ENCODE data around the gene ME3. TPM values are rescaled to one million over a fixed set of nuclear protein-coding genes. Genes with fewer than 3 reads are reported as not detected.

Gene ME3
- total RNA-seq, 1 experiment from 2014 or later: 0.30 TPM

DNA sequence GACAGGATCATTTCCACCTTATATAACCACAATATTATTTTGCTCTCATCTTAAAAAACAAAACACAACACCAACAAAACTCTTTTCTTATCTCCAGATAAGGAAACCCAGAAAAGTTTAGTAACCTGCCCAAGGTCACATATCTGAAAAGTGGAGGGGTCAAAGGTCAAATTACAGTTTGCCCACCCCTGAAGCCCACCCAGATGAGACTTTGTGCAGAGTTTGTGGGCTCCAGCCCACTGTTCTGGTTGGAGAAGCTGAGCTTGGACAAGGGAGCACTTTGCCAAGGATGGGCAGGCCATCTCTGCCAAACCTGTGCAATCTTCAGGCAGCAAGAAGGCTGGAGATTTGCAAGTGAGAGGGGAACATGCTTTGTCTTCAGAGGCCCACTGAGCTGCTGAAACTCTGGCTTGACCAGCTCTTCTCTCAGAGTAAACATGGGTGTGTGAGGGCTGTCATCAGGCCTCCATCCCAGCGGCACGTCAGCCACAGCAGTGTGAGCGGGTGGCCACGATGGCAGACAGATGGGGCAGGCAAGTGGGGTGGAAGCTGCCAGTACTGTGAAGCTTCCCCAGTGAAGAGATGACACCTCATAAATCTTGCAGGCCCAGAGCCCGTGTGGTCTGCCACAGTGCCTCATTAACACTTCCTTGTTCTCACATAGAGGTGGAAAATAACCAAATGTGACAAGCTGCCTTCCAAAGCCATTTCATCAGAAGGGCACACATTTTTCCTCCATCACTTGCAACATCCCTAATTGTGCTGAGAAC, 186.0 kb downstream of the ME3 start (continued):
- TF ChIP-seq, protein P1, sequence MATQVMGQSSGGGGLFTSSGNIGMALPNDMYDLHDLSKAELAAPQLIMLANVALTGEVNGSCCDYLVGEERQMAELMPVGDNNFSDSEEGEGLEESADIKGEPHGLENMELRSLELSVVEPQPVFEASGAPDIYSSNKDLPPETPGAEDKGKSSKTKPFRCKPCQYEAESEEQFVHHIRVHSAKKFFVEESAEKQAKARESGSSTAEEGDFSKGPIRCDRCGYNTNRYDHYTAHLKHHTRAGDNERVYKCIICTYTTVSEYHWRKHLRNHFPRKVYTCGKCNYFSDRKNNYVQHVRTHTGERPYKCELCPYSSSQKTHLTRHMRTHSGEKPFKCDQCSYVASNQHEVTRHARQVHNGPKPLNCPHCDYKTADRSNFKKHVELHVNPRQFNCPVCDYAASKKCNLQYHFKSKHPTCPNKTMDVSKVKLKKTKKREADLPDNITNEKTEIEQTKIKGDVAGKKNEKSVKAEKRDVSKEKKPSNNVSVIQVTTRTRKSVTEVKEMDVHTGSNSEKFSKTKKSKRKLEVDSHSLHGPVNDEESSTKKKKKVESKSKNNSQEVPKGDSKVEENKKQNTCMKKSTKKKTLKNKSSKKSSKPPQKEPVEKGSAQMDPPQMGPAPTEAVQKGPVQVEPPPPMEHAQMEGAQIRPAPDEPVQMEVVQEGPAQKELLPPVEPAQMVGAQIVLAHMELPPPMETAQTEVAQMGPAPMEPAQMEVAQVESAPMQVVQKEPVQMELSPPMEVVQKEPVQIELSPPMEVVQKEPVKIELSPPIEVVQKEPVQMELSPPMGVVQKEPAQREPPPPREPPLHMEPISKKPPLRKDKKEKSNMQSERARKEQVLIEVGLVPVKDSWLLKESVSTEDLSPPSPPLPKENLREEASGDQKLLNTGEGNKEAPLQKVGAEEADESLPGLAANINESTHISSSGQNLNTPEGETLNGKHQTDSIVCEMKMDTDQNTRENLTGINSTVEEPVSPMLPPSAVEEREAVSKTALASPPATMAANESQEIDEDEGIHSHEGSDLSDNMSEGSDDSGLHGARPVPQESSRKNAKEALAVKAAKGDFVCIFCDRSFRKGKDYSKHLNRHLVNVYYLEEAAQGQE (IDR thresholded peaks at IDR 0.05; ENCODE audit: low read depth): no peak
- TF ChIP-seq EZH2 (IDR thresholded peaks at IDR 0.05): no peak
- TF ChIP-seq, protein P2, sequence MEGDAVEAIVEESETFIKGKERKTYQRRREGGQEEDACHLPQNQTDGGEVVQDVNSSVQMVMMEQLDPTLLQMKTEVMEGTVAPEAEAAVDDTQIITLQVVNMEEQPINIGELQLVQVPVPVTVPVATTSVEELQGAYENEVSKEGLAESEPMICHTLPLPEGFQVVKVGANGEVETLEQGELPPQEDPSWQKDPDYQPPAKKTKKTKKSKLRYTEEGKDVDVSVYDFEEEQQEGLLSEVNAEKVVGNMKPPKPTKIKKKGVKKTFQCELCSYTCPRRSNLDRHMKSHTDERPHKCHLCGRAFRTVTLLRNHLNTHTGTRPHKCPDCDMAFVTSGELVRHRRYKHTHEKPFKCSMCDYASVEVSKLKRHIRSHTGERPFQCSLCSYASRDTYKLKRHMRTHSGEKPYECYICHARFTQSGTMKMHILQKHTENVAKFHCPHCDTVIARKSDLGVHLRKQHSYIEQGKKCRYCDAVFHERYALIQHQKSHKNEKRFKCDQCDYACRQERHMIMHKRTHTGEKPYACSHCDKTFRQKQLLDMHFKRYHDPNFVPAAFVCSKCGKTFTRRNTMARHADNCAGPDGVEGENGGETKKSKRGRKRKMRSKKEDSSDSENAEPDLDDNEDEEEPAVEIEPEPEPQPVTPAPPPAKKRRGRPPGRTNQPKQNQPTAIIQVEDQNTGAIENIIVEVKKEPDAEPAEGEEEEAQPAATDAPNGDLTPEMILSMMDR (IDR thresholded peaks at IDR 0.05 in 2 of 3, conservative IDR thresholded peaks at IDR 0.05 in 1 of 3; ENCODE audit: borderline replicate concordance in 1 of 3, insufficient read depth in 1 of 3, low read depth in 2 of 3, low read length in 2 of 3): no peak
- TF ChIP-seq SIN3A (IDR thresholded peaks at IDR 0.05; ENCODE audit: low read depth): no peak
- TF ChIP-seq TCF7L2 (IDR thresholded peaks at IDR 0.05; ENCODE audit: borderline replicate concordance, extremely low read depth, insufficient read depth, insufficient read length): no peak
- no peak for TF ChIP-seq YY1 (IDR thresholded peaks at IDR 0.05; ENCODE audit: extremely low read depth, insufficient replicate concordance, low read depth, low read length)

Measured in HCT116 (cell line).